ENCODE data around the gene BANF2.

DNA sequence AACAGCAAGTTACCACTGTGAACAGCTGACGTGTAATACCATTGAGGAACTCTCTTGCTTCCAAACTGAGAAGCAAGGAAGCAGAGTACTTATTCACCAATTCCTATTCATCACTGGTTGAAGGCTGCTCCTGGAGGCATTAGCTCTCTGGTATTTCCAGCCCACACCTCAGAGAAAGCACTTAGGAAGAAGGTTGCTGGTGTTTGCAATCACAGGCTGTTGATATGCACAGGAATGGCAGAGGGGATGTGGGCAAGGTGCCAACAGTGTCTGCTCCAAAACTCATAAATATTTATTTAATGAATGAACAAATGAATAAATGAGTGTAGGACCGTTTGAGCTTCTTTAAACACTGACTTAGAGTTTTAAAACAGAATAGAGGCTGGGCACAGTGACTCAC, 10.8 kb upstream of the BANF2 start:
- no peak for TF ChIP-seq CTCF (IDR thresholded peaks at IDR 0.05)
- TF ChIP-seq POLR2AphosphoS5 (IDR thresholded peaks at IDR 0.05) = no peak
- TF ChIP-seq EP300 (IDR thresholded peaks at IDR 0.05) = no peak

Measured in suprapubic skin (tissue), 4 donors.